ENCODE results near the gene ARF4.

The ARF4 gene

DNA sequence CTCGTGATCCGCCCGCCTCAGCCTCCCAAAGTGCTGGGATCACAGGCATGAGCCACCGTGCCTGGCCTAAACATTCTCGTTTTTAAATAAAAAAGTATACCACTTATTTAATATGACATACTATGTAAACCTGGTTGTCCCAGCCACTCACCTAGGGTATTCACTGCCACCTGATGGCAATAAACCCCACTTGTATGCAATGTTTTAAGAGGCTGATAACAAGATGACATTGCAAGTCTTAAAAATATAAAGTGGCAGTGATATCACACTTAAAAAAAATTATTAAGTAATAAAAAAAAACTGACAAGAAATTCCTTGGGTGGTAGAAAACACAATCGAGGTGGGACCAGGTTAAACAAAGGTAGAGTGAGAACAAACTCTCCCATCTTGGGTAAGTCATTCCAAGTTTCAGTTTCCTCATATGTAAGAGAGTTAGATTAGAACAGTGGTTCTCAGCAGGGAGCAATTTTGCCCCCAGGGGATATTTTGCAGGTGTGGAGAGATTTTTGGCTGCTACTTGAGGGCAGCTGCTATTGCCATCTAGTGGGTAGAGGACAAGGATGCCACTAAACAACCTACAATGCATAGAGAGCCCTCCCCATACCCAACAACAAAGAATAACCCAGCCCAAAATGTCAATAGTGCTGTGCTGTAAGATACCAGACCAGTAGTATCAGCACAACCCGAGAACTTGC is 14.5 kb downstream of the ARF4 start:
- no peak for DNase-seq (ENCODE audit: low read depth in 2 of 2, low spot score in 1 of 2)

DNA sequence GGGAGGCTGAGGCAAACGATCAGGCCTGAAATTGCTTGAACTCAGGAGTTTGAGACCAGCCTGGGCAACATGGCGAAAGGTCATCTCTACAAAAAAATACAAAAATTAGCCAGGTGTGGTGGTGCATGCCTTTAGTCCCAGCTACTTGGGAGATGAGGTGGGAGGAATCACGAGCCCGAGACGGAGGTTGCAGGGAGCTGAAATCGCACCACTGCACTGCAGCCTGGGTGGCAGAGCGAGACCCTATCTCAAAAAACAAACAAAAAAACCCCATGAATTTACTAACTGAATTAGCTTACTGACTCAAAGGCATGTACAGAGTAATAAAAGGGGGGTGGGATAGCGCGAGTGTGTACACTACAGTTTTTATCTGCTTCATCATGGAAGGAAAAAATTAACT is 19.3 kb downstream of the ARF4 start:
- no peak for DNase-seq (ENCODE audit: low read depth in 2 of 2, low spot score in 1 of 2)

GRCh38 chr3:57575966-57576626 is 21.0 kb downstream of the ARF4 start:
- DNase-seq (ENCODE audit: low read depth in 2 of 2, low spot score in 1 of 2) = no peak

GRCh38 chr3:57572096-57572495 is 25.0 kb downstream of the ARF4 start:
- DNase-seq (ENCODE audit: low read depth in 2 of 2, low spot score in 1 of 2) = no peak

GRCh38 chr3:57570878-57571277 is 26.3 kb downstream of the ARF4 start:
- no peak for DNase-seq (ENCODE audit: low read depth in 2 of 2, low spot score in 1 of 2)

DNA sequence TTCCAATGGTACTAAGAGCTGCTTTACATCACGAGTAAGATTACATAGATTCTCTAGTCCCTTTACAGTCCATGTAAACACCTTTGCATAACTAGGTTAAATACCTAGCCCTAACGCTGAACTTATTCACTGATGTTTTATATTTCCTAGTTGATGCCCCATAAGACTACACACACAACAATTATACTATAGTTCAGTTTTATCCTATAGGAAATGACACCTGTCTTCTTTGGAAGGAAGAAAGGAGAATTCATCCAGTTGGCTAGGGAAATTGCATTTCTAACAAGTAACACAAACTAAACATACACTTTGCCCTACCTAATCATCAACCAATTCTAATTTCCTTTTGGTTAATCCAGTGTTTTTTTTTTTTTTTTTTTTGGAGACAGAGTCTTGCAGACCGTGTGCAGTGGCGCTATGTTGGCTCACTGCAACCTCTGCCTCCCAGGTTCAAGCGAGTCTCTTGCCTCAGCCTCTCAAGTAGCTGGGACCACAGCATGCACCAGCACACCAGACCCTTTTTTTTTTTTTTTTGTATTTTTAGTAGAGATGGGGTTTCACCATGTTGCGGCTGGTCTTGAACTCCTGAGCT is 27.2 kb downstream of the ARF4 start:
- DNase-seq (ENCODE audit: low read depth in 2 of 2, low spot score in 1 of 2) = no peak

- DNase-seq (ENCODE audit: low read depth in 2 of 2, low spot score in 1 of 2) = no peak
Observed at GRCh38 chr3:57559526-57559925, 37.6 kb downstream of the ARF4 start.

GRCh38 chr3:57557085-57557537 is 40.0 kb downstream of the ARF4 start:
- peak in 1 of 2 donors; percentile 2 for DNase-seq (ENCODE audit: low read depth in 2 of 2, low spot score in 1 of 2)

GRCh38 chr3:57556459-57557084 is 40.6 kb downstream of the ARF4 start:
- DNase-seq (ENCODE audit: low read depth in 2 of 2, low spot score in 1 of 2) = peak in 1 of 2 donors; percentile 3

- peak; percentile 62 to 68 for DNase-seq (ENCODE audit: low read depth in 2 of 2, low spot score in 1 of 2)
Observed at GRCh38 chr3:57555738-57556458, 41.2 kb downstream of the ARF4 start, which contains the start of gene PDE12. PDE12 (plus strand) TSS chr3:57556274; CDS start chr3:57556380, 106 bp downstream.

GRCh38 chr3:57555306-57555705 is 41.8 kb downstream of the ARF4 start:
- no peak for DNase-seq (ENCODE audit: low read depth in 2 of 2, low spot score in 1 of 2)

DNA sequence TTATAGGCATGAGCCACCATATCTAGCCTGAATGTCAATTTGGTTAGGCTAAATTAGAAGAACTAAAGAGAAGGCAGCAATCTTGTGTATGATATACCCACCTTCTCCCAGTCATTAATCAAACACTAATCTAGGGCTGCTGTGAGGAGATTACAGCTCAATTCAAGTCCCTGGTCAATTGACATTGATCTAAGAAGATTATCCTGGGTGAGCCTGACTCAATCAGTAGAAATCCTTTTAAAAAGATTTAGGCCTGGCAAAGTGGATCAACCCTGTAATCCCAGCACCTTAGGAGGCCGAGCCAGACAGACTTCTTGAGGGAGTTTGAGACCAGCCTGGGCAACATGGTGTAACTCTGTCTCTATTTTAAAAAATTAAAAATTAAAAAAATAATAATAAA is 50.5 kb downstream of the ARF4 start:
- no peak for DNase-seq (ENCODE audit: low read depth in 2 of 2, low spot score in 1 of 2)

DNA sequence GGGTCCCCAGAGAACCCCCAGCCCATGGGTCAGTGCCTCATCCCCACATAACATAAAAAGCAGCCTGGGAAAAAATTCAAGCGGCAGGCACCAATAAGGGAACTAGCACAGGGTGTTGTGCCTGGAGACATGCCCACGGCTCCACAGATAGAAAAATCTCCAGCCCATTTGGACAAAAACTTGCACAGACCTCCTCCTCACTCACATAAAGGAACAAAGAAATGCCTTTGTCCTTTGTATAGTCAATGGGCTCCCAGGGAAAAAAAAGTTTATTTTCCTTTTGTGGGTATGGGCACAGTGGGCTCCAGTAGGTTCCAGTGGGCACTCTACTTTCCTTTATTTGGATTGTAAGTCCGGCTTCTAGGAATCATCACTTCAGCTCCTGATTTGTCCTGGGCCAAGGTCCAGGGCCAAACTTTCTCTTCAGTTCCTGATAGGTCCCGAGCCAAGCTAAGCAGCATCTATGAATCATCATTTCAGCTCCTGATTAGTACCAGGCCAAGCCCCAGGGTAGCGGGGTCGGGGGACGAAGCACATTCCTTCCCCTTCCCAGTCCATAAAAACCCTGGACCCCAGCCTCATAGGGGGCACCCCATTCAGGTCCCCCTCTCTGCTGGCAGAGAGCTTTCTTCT is 51.4 kb downstream of the ARF4 start:
- DNase-seq (ENCODE audit: low read depth in 2 of 2, low spot score in 1 of 2) = no peak

DNA sequence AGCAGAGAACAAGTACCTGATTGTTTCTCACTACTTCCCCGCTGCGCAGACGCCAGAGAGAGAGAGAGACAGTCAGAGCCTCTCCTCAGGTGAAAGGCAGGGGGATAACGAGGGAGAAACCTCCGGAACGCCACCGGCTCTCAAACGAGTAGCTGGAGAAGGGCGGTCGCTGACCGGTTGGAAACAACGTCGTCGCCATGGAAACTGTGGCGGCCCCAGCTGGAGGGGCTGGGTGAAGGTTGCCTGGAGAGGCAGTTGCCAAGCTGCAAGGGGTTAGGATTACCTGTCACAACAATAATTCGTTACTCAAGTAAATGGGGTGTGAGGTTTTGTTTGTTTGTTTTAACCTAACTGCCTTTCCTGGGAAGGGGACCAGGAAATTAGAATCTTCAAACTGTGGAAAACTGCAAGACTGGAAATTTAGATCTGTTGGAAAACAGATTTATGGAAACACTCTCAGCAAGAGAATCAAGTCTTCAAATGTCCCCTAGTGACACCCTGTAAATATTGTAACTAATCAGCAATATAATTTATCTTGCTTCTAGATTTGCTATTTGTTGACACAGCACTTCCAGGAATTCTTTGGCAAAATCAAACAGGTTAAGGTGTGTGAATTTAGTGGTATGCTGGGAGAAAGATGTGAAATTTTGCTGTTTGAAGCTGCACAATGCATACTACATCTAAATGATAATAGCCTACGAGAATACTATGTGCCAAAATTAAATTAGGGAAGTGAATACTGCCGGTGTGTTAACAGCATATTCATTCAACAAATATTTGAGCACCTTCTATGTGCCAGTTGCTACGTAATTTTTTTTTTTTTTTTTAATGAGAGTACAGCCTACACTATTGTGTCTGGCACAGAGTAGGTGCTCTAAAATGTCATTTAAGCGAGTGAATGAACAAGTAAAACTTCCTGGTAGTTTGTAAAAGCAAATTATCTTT is 52.7 kb downstream of the ARF4 start, which contains the start of gene DNAH12:
DNAH12 (minus strand) TSS at position 164 of the 945 bp plus-strand sequence. CDS start 1,474 bp downstream, outside the sequence.
- no peak for DNase-seq (ENCODE audit: low read depth in 2 of 2, low spot score in 1 of 2)

- DNase-seq (ENCODE audit: low read depth in 2 of 2, low spot score in 1 of 2) = no peak
Observed at GRCh38 chr3:57538465-57538864, 58.7 kb downstream of the ARF4 start.

DNA sequence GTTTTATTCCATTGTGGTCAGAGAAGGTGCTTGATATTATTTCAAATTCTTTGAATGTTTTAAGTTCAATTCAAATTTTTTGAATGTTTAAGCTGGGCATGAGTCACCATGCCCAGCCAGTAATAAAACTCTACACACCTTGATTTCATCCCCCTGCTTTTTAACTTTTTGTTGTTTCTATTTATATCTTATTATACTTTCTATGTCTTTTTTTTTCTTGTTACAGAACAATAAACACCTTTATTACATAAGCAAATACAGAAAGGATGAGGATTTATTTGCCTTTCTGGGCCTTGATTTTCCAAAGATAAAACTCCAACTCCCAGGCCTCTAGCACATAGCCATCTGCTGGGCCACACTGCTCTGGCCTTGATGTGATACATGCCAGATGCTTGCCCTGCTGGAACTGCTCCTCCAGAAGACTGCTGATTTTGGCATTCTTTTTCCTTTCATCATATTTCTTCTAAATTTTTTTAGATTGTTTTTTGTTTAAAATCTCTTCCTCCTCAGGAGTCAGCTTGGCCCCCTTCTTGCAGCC is 67.0 kb downstream of the ARF4 start:
- no peak for DNase-seq (ENCODE audit: low read depth in 2 of 2, low spot score in 1 of 2)

All from stimulated activated CD8-positive, alpha-beta memory T cell treated with anti-CD3 and anti-CD28 coated beads, Interleukin-4, amount 100 ng/mL, for 1 hour (primary cell).